SU-DHL-6 (cell line): Measurements from ENCODE around the gene NLRP1.
"Not testable (repeated sequence)": the region's sequence is repeated elsewhere in the genome, so short reads cannot be mapped to it uniquely, and the experiment has no call there.

Experiments
- H2AFZ ChIP-seq: fragments of 200-600 bp; sonication (generic); 2 replicates; pipeline ENCODE4 v1.6.1; 2014; ENCODE audit warnings: low read depth, mild to moderate bottlenecking, moderate library complexity, mixed read lengths, antibody characterized with exemption, low read length; ENCODE audit not compliant: severe bottlenecking
- H3F3A ChIP-seq: fragments of 200-600 bp; shearing (Covaris generic); 2 replicates; pipeline ENCODE4 v1.6.0; 2016; ENCODE audit warnings: antibody characterized with exemption, mild to moderate bottlenecking; ENCODE audit not compliant: insufficient read depth
- H3K27ac ChIP-seq: fragments of 200-600 bp; sonication (generic); 2 replicates; pipeline ENCODE4 v1.5.1; 2016; ENCODE audit warnings: low read depth, mild to moderate bottlenecking, low read length, moderate library complexity, mixed read lengths
- H3K27me3 ChIP-seq: fragments of 200-600 bp; sonication (generic), shearing (Covaris generic); 2 replicates; pipeline ENCODE4 v1.6.0; 2014; ENCODE audit warnings: mild to moderate bottlenecking, low read length
- H3K36me3 ChIP-seq: fragments of 200-600 bp; sonication (generic); 2 replicates; pipeline ENCODE4 v1.6.1; 2014; ENCODE audit warnings: mild to moderate bottlenecking, low read length, mixed read lengths
- H3K4me2 ChIP-seq: fragments of 300-600, 200-600 bp; shearing (Covaris generic), sonication (generic); 2 replicates; pipeline ENCODE4 v1.6.0; 2014; ENCODE audit warnings: low read length, low read depth, mild to moderate bottlenecking; ENCODE audit not compliant: poor library complexity, severe bottlenecking
- H3K4me3 ChIP-seq: fragments of 200-600 bp; sonication (generic); 2 replicates; pipeline ENCODE4 v1.5.1; 2014; ENCODE audit warnings: antibody characterized with exemption, low read length, mild to moderate bottlenecking, mixed read lengths; ENCODE audit not compliant: insufficient read depth, poor library complexity, severe bottlenecking
- H3K79me2 ChIP-seq: fragments of 200-600 bp; sonication (generic); 2 replicates; pipeline ENCODE4 v1.6.1; 2014; ENCODE audit warnings: mild to moderate bottlenecking, low read length, moderate library complexity; ENCODE audit not compliant: insufficient read depth
- H3K9ac ChIP-seq: fragments of 200-600 bp; sonication (generic); 2 replicates; pipeline ENCODE4 v1.7.0; 2014; ENCODE audit warnings: mild to moderate bottlenecking, low read length
- H3K9me2 ChIP-seq: fragments of 200-600 bp; sonication (generic); replicated peaks from 2 replicates; pipeline ENCODE4 v1.6.1; 2014; ENCODE audit warnings: low read length; ENCODE audit not compliant: insufficient read depth
- H3K9me3 ChIP-seq: fragments of 200-600 bp; sonication (generic); 2 replicates; pipeline ENCODE4 v1.6.1; 2014; ENCODE audit warnings: low read length, mixed read lengths; ENCODE audit not compliant: insufficient read depth
- H4K20me1 ChIP-seq: fragments of 200-600 bp; sonication (generic); 2 replicates; pipeline ENCODE4 v1.6.1; 2014; ENCODE audit warnings: low read depth, mild to moderate bottlenecking, antibody characterized with exemption, low read length, moderate library complexity, mixed read lengths
- CTCF ChIP-seq: fragments of 200-600 bp; sonication (generic); IDR thresholded peaks from one replicate; pipeline ENCODE4 v1.5.1; 2017; ENCODE audit warnings: antibody characterized with exemption, mild to moderate bottlenecking, low read length, moderate library complexity; ENCODE audit not compliant: insufficient read depth, poor library complexity, severe bottlenecking
- EZH2phosphoT487 ChIP-seq: fragments of 200-600 bp; sonication (generic), shearing (Covaris generic); conservative IDR thresholded peaks from 2 replicates; pipeline ENCODE4 v1.6.1; 2018; ENCODE audit warnings: mild to moderate bottlenecking, antibody characterized with exemption, low read length, moderate library complexity, mixed read lengths

Gene NLRP1

GRCh38 chr17:5580969-5581368, 3.3 kb downstream of the NLRP1 start:
- no peak for TF ChIP-seq EZH2phosphoT487
- no peak for TF ChIP-seq CTCF
- Histone ChIP-seq H3K9me3 (no peaks in the 10 kb centered on the region), H3K4me3 (no peak overlapping the region), H2AFZ (no peak overlapping the region), H3K9ac (no peak overlapping the region), H3K27ac (no peak overlapping the region), H3K4me2 (no peak overlapping the region), H3K36me3 (no peaks in the 10 kb centered on the region), H3K9me2 (no peaks in the 10 kb centered on the region), H3K79me2 (no peaks in the 10 kb centered on the region), H3K27me3 (no peaks in the 10 kb centered on the region), H4K20me1 (no peaks in the 10 kb centered on the region), H3F3A (no peaks in the 10 kb centered on the region)

- Histone ChIP-seq H3K36me3 (no peaks in the 10 kb centered on the region), H3K79me2 (no peaks in the 10 kb centered on the region), H3F3A (no peaks in the 10 kb centered on the region), H3K9me3 (no peaks in the 10 kb centered on the region), H3K4me2 (no peak overlapping the region), H4K20me1 (no peaks in the 10 kb centered on the region), H3K27ac (no peak overlapping the region), H3K9ac (no peak overlapping the region), H3K4me3 (no peak overlapping the region), H3K9me2 (no peaks in the 10 kb centered on the region), H2AFZ (no peak overlapping the region), H3K27me3 (no peaks in the 10 kb centered on the region)
- TF ChIP-seq CTCF (no peak), EZH2phosphoT487 (no peak)
These were observed 3.9 kb downstream of the NLRP1 start for GRCh38 chr17:5580367-5580766.

DNA sequence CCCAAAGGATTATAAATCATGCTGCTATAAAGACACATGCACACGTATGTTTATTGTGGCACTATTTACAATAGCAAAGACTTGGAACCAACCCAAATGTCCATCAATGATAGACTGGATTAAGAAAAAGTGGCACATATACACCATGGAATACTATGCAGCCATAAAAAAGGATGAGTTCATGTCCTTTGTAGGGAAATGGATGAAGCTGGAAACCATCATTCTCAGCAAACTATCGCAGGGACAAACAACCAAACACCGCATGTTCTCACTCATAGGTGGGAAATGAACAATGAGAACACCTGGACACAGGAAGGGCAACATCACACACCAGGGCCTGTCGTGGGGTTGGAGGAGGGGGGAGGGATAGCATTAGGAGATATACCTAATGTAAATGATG, 5.5 kb downstream of the NLRP1 start:
- H3K27ac ChIP-seq, H3K9me3 ChIP-seq, H3K9ac ChIP-seq, H3K4me2 ChIP-seq, H3F3A ChIP-seq, H4K20me1 ChIP-seq, H3K4me3 ChIP-seq, H3K27me3 ChIP-seq, H3K9me2 ChIP-seq, H3K79me2 ChIP-seq, H3K36me3 ChIP-seq, H2AFZ ChIP-seq: not testable (repeated sequence)

DNA sequence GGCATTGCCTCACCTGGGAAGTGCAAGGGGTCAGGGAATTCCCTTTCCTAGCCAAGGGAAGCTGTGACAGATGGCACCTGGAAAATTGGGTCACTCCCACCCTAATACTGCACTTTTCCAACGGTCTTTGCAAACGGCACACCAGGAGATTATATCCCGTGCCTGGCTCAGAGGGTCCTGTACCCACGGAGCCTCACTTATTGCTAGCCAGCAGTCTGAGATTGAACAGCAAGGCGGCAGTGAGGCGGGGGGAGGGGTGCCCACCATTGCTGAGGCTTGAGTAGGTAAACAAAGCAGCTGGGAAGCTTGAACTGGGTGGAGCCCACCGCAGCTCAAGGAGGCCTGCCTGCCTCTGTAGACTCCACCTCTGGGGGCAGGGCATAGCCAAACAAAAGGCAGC, 11.3 kb downstream of the NLRP1 start:
- not testable (repeated sequence) for H3K36me3 ChIP-seq, H3K4me2 ChIP-seq, H3K27ac ChIP-seq, H3K79me2 ChIP-seq, H3K9ac ChIP-seq, H3K9me3 ChIP-seq, H4K20me1 ChIP-seq, H3K27me3 ChIP-seq, H3F3A ChIP-seq, H3K4me3 ChIP-seq, H3K9me2 ChIP-seq, H2AFZ ChIP-seq
